Caco-2 (cell line): ENCODE data around the gene NTRK2. TPM values are rescaled to one million over a fixed set of nuclear protein-coding genes. Genes with fewer than 3 reads are reported as not detected.

ENCODE experiments used
- BruUV-seq: library from RNA; stranded (reverse); fragments of 400-500 nt; replicated peaks from 2 replicates; lab custom pipeline; 2021; lab: Mats Ljungman, UMichigan
- CTCF ChIA-PET: fragments of 300-600 bp; sonication (Branson Sonifier 250); formaldehyde crosslinking; loops from one replicate; lab custom pipeline; 2022; ENCODE audit warnings: antibody characterized with exemption; lab: Charles Lee
- POLR2A ChIA-PET: fragments of 300-600 bp; sonication (Branson Sonifier 250); formaldehyde crosslinking; loops from one replicate; lab custom pipeline; 2022; ENCODE audit warnings: antibody characterized with exemption; lab: Charles Lee
- DNase-seq, 2 experiments: peaks; one replicate each; pipeline versions ENCODE4 v3.0.0 to v3.0.0-alpha.2; 2020 to 2022
- H3K27me3 ChIP-seq: replicated peaks from 2 replicates; pipeline ENCODE4 v1.6.0; 2011; ENCODE audit warnings: low read length; ENCODE audit not compliant: control insufficient read depth, insufficient read depth
- H3K36me3 ChIP-seq: 2 replicates; pipeline ENCODE4 v1.5.1; 2011; ENCODE audit warnings: low read length; ENCODE audit not compliant: control insufficient read depth, insufficient read depth
- H3K4me1 ChIP-seq: fragments of 250-450 bp; sonication (Bioruptor Pico); 2 replicates; pipeline ENCODE4 v1.5.1; 2020; ENCODE audit warnings: mild to moderate bottlenecking
- H3K4me3 ChIP-seq: 2 replicates; pipeline ENCODE4 v1.5.1; 2011; ENCODE audit warnings: low read depth, mild to moderate bottlenecking, control low read depth, low read length
- H3K9me3 ChIP-seq: fragments of 250-450 bp; sonication (Bioruptor Pico); 2 replicates; pipeline ENCODE4 v1.5.1; 2020; ENCODE audit warnings: mild to moderate bottlenecking, moderate library complexity
- H3K27ac Mint-ChIP-seq: one replicate; pipeline ENCODE4 v1.8.0; 2022; ENCODE audit warnings: mixed read lengths; ENCODE audit not compliant: unreplicated experiment
- H3K27me3 Mint-ChIP-seq: one replicate; pipeline ENCODE4 v1.8.0; 2022; ENCODE audit warnings: mixed read lengths; ENCODE audit not compliant: insufficient read depth, unreplicated experiment
- H3K36me3 Mint-ChIP-seq: one replicate; pipeline ENCODE4 v1.8.0; 2022; ENCODE audit warnings: mild to moderate bottlenecking, mixed read lengths; ENCODE audit not compliant: insufficient read depth, unreplicated experiment
- H3K4me1 Mint-ChIP-seq: one replicate; pipeline ENCODE4 v1.8.0; 2022; ENCODE audit warnings: low read depth, mixed read lengths; ENCODE audit not compliant: unreplicated experiment
- H3K4me3 Mint-ChIP-seq: one replicate; pipeline ENCODE4 v1.8.0; 2022; ENCODE audit warnings: mild to moderate bottlenecking, moderate library complexity, mixed read lengths; ENCODE audit not compliant: unreplicated experiment
- H3K9me3 Mint-ChIP-seq: one replicate; pipeline ENCODE4 v1.8.0; 2022; ENCODE audit warnings: mixed read lengths; ENCODE audit not compliant: unreplicated experiment
- CTCF ChIP-seq, 2 experiments: fragments of 200-600 bp in 1 of 2; IDR thresholded peaks; 1 replicate in 1 of 2; 2 replicates in 1 of 2; pipeline versions ENCODE4 v1.5.1 to v1.8.0; 2011 to 2022; ENCODE audit warnings: antibody characterized with exemption in 1 of 2, control low read depth in 1 of 2, inconsistent platforms in 1 of 2, low read depth in 1 of 2, low read length in 1 of 2, mild to moderate bottlenecking in 1 of 2, moderate library complexity in 1 of 2; ENCODE audit not compliant: insufficient read depth in 1 of 2, severe bottlenecking in 1 of 2, unreplicated experiment in 1 of 2
- intact Hi-C: fragments of 100-400 bp; cut with micrococcal nuclease; formaldehyde crosslinking; loops from one replicate; pipeline ENCODE4 v1.10.0; 2022; ENCODE audit not compliant: unreplicated experiment
- total RNA-seq: library from RNA; stranded (reverse); gene quantifications from 2 replicates; pipeline ENCODE4 v1.2.3, GENCODE V29; 2022

Gene NTRK2
- total RNA-seq, 1 experiment from 2014 or later = not detected

- H3K4me1 ChIP-seq = no peaks in the 10 kb centered on the region
- no TSS peak for BruUV-seq
- H3K27me3 ChIP-seq = no peaks in the 10 kb centered on the region
- ChIA-PET CTCF (no interaction called here), POLR2A (no interaction called here)
- no peaks in the 10 kb centered on the region for H3K4me1 Mint-ChIP-seq
- intact Hi-C loops = no loop called here
- no peak for DNase-seq
- H3K27me3 Mint-ChIP-seq = no peaks in the 10 kb centered on the region
- H3K27ac Mint-ChIP-seq = no peak overlapping the region
- H3K9me3 ChIP-seq = no peaks in the 10 kb centered on the region
- H3K36me3 ChIP-seq = no peaks in the 10 kb centered on the region
- no peaks in the 10 kb centered on the region for H3K9me3 Mint-ChIP-seq
- no peak for TF ChIP-seq CTCF (IDR thresholded peaks at IDR 0.05; ENCODE audit: insufficient read depth in 1 of 2, low read depth in 1 of 2, low read length in 1 of 2, severe bottlenecking in 1 of 2, unreplicated experiment in 1 of 2)
- H3K4me3 Mint-ChIP-seq = no peak overlapping the region
- no peak overlapping the region for H3K4me3 ChIP-seq
- no peaks in the 10 kb centered on the region for H3K36me3 Mint-ChIP-seq
Observed at GRCh38 chr9:84852617-84853301, 183.2 kb downstream of the NTRK2 start.

- no peak for DNase-seq
- Histone ChIP-seq H3K4me1 (no peaks in the 10 kb centered on the region), H3K36me3 (no peaks in the 10 kb centered on the region), H3K27me3 (no peaks in the 10 kb centered on the region), H3K4me3 (no peak overlapping the region), H3K9me3 (no peaks in the 10 kb centered on the region)
- no peak for TF ChIP-seq CTCF (IDR thresholded peaks at IDR 0.05; ENCODE audit: insufficient read depth in 1 of 2, low read depth in 1 of 2, low read length in 1 of 2, severe bottlenecking in 1 of 2, unreplicated experiment in 1 of 2)
- peaks cover 3% of the 10 kb centered on the region for H3K27me3 Mint-ChIP-seq
- H3K4me3 Mint-ChIP-seq = no peak overlapping the region
- ChIA-PET CTCF (no interaction called here), POLR2A (no interaction called here)
- no TSS peak for BruUV-seq
- no peaks in the 10 kb centered on the region for H3K4me1 Mint-ChIP-seq
- intact Hi-C loops = no loop called here
- no peaks in the 10 kb centered on the region for H3K9me3 Mint-ChIP-seq
- H3K36me3 Mint-ChIP-seq = no peaks in the 10 kb centered on the region
- H3K27ac Mint-ChIP-seq = no peak overlapping the region
Observed at GRCh38 chr9:84856181-84856632, 186.7 kb downstream of the NTRK2 start.

- ChIA-PET CTCF (no interaction called here), POLR2A (no interaction called here)
- no peaks in the 10 kb centered on the region for H3K4me1 ChIP-seq
- H3K4me3 Mint-ChIP-seq = no peak overlapping the region
- peaks cover 3% of the 10 kb centered on the region for H3K27me3 Mint-ChIP-seq
- no peak overlapping the region for H3K27ac Mint-ChIP-seq
- intact Hi-C loops = no loop called here
- H3K27me3 ChIP-seq = no peaks in the 10 kb centered on the region
- H3K36me3 ChIP-seq = no peaks in the 10 kb centered on the region
- DNase-seq = no peak
- H3K9me3 ChIP-seq = no peaks in the 10 kb centered on the region
- no peaks in the 10 kb centered on the region for H3K36me3 Mint-ChIP-seq
- no peaks in the 10 kb centered on the region for H3K4me1 Mint-ChIP-seq
- no peak for TF ChIP-seq CTCF (IDR thresholded peaks at IDR 0.05; ENCODE audit: insufficient read depth in 1 of 2, low read depth in 1 of 2, low read length in 1 of 2, severe bottlenecking in 1 of 2, unreplicated experiment in 1 of 2)
- H3K4me3 ChIP-seq = no peak overlapping the region
- no TSS peak for BruUV-seq
- H3K9me3 Mint-ChIP-seq = no peaks in the 10 kb centered on the region
Observed at GRCh38 chr9:84857211-84857610, 187.7 kb downstream of the NTRK2 start.
